Skin epidermis (tissue), 12 donors: ENCODE results near the gene SP2.
A peak's percentile ranks its signal among the peaks of the same experiment; 100 is the strongest.

Experiments used
- H3K27ac ChIP-seq, 21 experiments: fragments of 200-600 bp; sonication (generic) in 11 of 21; one replicate each; pipeline ENCODE4 v1.5.0; 2020; ENCODE audit warnings: mild to moderate bottlenecking in 3 of 21, inconsistent platforms in 2 of 21, moderate library complexity in 2 of 21
- H3K4me3 ChIP-seq, 7 experiments: fragments of 200-600 bp; sonication (generic) in 2 of 7; one replicate each; pipeline ENCODE4 v1.5.0; 2020; ENCODE audit warnings: inconsistent platforms in 2 of 7, mild to moderate bottlenecking in 2 of 7, moderate library complexity in 1 of 7

Gene SP2

DNA sequence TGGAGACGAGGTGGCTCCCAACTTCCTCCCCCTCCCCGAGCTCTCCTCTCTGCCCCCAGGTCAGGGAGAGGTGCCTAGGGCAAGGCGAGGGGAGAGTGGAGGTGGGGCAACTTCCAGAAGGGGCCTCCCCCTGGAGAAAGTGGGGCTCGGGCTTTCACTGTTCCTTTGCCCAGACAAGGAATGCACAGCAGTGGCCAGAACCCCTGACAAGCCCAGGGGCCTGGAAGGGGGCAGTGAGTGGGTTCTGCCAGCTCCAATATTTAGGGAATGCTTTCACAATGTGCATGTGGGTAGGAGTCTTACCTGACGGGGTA lies 11.7 kb upstream of the SP2 start:
- H3K4me3 ChIP-seq: no peak overlapping the region
- H3K27ac ChIP-seq: peak overlapping the region in 1 of 21 experiments; percentile 26

DNA sequence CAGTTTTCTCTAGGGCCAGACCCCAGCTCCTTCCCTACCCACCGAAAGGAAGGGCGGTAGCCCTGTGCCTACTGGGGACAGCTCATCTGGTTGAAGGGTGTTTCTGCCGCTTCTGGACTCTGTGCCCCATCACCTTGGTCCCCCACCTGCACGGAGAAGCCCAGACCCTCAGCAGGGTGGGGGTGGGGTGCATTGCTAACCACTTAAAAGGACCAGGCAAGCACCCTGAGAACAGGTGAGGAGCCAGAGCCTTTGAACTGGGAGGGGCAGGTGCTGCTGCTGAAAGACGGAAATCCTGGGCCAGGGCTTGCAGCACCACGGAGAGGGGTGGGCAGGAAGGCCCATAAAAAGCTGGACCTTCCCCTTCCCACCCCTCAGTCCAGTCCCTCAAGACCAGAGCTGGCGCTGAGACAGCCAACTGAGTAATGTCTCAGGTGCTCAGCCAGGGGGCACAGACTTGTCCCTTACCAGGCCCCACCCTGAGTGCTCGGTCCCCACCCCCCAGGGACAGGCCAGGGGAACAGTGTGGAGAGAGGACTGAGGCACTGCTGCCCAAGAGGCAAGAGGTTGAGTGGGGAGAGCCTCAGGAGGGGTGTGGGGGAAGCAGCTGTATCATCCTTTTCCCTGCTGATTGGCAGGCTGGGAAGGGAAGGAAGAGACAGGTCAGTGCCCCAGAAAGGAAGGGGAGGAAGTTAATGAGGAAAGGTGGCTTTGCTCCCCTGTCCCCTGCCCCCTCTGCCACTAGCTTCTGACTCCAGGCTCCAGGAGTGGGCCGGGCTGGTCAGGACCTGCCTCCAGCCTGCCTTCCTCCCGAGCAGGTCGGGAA lies 10.9 kb upstream of the SP2 start:
- H3K27ac ChIP-seq: peak overlapping the region in 7 of 21 experiments; percentile 4 to 26 (median 14)
- no peak overlapping the region for H3K4me3 ChIP-seq

DNA sequence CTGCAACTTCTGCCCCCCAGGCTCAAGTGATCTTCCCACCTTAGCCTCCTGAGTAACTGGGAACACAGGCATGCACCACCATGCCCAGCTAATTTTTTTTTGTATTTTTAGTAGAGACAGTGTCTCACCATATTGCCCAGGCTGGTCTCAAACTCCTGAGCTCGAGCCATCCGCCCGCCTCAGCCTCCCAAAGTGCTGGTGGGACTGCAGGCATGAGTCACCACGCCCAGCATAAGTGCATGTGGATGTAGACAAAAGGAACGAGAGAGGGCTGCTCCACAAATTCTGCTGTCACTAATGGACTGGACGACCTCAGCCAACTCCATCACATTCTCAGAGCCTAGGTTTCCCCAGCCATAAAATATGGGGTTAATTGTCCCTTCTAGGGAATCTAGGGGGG lies 7.7 kb upstream of the SP2 start:
- no peak overlapping the region for H3K4me3 ChIP-seq
- no peak overlapping the region for H3K27ac ChIP-seq

DNA sequence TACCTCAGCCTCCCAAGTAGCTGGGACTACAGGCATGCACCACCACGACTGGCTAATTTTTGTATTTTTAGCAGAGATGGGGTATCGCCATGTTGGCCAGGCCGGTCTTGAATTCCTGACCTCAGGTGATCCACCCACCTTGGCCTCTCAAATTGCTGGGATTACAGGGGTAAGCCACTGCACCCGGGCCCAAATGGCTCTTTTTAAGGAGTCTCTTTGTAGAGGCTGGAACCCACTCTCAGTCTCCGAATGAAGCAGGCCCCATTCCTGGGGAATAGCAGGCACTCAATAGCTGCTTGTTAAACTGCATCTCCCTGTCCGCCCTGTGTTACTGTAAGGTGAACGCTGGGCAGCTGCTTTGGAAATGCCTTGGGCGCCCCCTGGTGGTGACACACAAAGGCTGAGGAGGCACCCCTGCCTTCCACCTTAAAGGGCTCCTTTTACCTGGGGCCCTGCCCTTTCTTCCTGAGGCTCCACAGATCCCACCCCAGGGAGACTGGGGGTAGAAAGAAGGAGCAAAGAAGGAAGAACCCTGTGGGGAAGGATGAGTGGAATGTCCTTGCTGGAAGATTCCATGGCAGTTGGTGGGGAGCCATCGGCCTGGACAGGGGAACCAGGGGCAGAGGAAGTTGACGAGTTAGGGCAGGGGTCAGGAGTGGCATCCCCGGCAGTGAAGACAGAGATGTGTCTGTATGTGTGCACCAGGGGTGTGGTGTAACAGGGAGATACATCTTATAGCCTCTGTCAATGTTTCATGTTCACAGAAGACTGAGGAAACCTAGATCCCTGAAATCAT lies 6.1 kb upstream of the SP2 start:
- H3K27ac ChIP-seq: no peak overlapping the region
- H3K4me3 ChIP-seq: no peak overlapping the region

DNA sequence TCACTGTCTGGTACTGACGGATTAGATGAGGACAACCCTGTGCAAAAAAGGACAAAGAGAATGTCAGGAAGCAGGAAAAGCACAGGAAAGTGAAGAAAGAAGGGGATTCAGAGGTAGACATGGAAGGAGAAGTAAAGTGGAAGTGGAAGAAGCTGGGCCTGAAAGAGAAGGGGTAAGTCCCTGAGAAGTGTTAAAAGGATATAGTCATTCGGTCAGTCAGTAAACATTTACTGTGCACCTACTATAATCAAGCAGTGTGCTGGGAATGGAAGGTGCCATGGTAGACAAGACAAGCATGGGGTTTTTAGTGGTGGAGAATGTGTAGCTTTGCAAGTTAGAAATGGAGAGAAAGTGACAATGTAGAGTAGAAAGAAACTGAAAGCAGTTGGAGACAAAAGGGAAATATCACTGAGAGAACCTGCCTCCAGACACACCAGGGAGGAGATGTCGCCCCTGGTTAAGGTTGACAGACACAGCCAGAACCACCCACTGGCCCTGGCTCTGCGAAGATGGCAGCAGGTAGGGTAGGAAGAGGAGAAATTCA lies 4.4 kb upstream of the SP2 start:
- no peak overlapping the region for H3K4me3 ChIP-seq
- no peak overlapping the region for H3K27ac ChIP-seq

DNA sequence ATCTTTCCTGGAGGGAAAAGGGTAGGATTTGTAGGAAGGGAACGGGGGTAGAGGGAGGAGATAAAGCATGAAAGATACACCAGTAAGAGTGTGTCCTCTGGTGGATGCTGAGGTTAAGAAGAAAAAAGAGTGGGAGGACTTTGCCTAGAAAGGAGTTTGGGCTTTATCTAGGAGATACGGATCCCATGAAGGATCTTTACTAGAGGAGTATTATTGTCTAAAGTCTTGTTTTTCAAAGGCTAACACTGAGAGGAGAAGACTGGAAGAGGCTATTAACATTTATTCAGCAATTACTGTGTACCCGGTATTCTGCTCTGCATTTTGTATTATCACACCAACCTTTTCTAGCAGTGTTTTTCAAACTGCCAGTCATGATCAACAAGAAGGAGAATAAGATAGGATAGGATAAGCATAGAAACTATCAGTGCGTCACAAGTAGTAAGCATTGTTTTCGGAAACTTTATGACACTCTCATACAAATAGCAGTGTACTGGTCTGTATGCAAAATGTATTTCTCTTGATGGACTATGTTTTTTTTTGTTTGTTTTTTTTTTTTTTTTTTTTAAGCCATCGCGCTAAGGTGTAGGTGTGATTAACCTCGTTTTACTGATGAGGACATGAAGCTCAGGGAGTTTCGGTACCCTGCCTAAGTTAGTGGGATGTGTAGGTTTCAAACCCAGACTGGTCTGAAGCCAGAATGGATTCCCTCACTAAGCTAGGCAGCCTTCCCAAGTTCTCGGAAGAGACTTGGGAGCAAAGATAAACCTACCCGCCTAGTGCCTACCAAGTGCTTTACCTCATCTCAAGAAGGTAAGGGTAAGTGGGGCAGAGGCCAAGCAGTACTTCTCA lies 1.3 kb upstream of the SP2 start:
- Histone ChIP-seq H3K4me3 (peak overlapping the region; percentile 59 to 92 (median 77)), H3K27ac (peak overlapping the region; percentile 62 to 100 (median 93))

DNA sequence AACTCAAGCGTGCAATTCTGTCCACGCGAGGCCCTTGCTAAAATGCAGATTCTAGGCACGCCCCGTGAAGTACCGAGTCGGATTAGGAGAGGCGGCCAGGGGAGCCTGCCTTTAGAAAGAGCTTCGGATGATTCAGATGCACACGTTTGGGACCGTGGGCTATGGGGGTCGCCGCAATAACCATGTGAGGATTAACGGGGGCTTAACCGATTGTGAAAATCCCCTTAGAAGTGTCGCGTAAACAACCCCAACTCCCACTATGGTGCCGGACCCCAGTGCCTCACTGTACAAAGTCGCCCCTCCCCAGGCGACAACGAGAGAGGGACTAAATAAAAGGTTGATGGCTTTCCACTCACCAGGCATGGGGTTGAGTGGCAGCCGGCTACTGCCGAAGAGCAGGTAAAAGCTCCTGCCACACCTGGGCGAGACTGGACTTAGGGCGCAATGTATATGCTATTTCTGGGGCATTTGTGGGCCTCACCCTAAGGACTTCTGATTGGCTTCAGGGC lies 635 bp upstream of the SP2 start:
- peak overlapping the region; percentile 62 to 100 (median 93) for H3K27ac ChIP-seq
- peak overlapping the region; percentile 59 to 92 (median 77) for H3K4me3 ChIP-seq

DNA sequence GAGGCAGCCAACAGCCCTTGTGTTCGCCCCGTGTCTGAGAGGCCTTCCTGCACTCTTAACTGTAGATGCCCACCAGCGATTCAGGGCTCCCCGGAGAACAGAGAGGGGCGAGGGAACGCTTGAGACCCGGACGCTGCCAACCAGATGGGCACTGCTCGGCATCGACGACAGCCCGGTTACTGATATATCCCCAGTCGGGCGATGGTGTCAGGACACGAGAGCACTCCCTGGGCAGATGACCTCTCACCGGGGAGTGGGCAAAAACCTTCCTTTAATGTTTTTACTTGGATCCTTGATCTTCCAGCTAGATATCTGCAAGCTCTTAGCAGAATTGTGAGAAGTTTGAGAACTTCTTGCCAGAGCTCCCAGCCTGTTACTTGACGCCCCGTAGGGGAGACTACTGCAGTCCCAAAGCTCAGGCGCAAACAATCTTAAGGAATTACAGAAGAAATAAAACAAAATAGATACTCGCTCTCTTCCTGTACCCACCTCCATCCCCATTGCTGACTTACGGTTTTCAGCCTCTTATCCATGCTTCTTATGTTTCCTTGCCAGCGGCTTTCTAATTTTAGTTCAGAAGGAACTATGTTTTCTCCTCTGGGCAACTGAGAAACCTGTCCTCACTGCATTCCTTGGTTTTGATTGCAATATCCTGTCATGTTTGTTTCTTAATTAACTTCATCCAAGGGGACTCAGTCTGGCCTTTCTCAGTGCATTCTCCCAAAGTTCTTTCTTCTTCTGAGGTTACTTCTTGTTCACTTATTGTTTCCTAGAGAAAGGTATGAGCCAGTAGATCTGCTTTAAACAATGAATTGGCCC lies 845 bp downstream of the SP2 start:
- H3K27ac ChIP-seq: peak overlapping the region; percentile 96 to 100 (median 100)

DNA sequence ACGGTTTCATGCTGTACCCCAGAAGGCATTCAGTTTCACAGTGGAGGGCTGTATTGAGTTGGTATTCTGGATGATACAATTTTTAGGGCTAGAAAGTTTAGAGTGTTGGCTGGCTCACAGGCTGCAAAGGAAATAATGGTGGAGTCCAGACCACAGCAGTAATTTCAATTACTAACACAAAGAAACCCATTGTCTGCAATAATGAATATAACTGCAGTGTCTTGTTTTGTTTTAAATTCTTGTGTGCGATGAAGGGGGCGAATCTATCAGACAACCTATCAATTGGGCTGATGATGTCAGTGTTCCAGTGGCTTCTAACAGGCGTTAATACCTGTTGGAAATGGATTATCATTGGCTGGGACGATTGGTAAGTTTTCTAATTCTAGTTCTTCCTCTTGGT lies 1.5 kb downstream of the SP2 start:
- Histone ChIP-seq H3K4me3 (peak overlapping the region in 3 of 7 experiments; percentile 69 to 92 (median 79)), H3K27ac (peak overlapping the region in 13 of 21 experiments; percentile 59 to 100 (median 100))

More for the DNA sequence above, 845 bp downstream of the SP2 start:
- peak overlapping the region; percentile 69 to 92 (median 78) for H3K4me3 ChIP-seq

DNA sequence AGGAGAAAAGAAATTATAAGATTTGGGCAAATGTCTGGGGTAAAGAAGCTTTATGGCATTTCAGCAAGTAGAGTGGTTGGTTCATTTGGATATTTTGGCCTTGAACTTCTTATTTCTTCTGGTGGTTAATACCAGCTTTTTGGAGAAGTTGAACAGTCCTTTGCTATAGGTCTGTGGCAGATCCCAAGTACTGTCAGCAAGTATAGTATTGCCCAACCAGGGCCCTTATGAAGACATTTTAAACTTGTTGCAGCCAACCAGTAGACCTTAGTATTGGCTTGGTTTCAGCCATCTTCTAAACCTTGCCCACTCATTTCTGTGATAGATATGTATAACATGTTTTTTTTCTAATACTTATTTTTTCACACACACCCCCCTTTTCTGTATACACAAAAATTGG lies 2.2 kb downstream of the SP2 start:
- peak overlapping the region in 2 of 21 experiments; percentile 59 to 98 for H3K27ac ChIP-seq
- no peak overlapping the region for H3K4me3 ChIP-seq

DNA sequence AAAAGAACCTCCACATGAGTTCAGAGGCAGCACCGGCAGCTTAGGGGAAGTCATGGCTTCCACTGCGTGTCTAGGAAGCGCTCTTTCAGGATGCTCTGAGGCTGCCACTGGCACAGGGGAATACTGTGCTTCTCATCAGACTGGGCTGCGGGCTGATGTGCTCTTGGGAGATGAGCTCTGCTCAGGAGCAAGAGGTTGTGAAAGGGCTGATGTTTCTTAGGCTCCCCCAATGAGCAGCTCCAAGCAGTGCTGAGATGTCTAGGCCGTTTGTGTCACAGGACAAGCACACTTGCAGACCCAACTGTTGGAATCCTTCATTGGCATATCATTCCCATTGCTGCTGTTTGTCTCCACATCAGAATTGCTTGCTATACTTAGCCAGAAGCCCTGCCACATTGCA lies 3.6 kb downstream of the SP2 start:
- H3K4me3 ChIP-seq: no peak overlapping the region
- peak overlapping the region in 3 of 21 experiments; percentile 3 to 45 (median 14) for H3K27ac ChIP-seq

DNA sequence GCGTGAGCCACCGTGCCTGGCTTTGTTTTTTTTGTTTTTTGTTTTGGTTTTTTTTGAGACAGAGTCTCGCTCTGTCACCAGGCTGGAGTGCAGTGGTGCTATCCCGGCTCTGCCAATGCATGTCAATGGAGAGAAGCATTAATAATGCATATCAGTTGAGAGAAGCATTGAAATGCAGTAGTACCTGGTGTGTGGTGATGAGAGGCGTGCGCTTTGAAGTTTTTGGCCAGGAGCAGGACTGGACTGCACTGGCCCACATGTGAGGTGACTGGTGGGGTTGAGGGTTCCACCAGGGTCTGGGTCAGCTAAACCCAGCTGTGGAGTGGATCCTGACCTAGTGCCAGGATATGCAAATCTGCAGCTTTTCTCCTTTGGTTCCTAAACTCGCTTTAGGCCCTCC lies 5.4 kb downstream of the SP2 start:
- Histone ChIP-seq H3K4me3 (no peak overlapping the region), H3K27ac (no peak overlapping the region)

DNA sequence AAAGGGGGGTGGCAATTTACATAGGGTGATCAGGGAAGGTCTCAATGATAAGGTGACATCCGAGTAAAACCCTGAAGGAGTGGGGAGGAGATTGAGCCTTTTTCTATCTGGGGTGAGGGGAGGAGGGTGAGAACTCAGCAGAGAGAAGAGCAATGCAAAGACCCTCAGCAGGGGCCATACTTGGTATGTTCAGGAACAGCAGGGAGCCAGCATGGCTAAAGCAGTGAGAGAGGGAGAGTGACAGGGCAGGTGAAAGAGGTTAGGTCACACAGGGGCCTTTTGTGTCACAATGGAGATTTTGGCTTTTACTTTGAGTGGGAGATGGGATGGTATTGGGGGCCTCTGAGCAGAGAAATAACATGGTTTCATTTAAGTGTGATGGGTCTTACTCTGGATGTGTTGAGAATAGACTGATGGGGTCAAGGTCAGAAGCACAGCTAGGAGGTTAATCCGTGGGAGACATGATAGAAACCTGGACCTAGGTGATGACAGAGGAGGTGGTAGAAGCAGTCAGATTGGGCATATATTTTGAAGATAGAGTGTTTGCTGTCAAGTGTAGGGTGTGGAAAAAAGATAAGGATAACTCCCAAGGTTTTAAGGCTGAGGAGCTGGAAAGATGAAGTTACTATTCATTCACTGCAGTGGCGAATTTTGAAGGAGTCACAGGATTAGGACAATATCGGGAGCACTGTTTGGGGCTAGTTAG lies 6.2 kb downstream of the SP2 start:
- Histone ChIP-seq H3K4me3 (no peak overlapping the region), H3K27ac (no peak overlapping the region)

DNA sequence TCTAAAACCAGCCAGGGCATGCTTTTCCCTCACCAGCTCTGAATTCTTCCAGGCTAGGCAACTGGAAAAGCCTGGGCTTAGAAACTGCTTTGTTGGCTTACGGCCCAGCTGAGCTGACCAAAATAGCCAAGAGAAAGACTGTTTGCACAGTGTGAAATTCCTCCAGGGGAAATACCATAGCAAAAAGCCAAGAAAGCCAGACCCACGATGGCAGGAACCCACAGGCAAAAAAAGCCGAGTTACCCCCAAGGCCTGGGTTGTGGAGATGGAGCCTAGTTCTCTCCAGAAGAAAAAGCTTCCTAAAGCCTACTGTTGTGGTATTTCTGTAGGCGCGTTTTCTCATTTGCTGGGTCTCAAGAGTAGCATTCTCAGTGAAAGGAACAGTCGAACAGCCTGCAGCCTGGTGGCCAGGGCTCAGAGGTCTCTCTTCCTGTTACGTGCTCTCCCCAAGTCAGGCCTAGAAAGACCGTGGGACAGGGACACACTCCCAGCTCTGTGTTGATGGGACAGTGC lies 9.2 kb downstream of the SP2 start:
- Histone ChIP-seq H3K4me3 (no peak overlapping the region), H3K27ac (peak overlapping the region in 19 of 21 experiments; percentile 14 to 80 (median 61))

DNA sequence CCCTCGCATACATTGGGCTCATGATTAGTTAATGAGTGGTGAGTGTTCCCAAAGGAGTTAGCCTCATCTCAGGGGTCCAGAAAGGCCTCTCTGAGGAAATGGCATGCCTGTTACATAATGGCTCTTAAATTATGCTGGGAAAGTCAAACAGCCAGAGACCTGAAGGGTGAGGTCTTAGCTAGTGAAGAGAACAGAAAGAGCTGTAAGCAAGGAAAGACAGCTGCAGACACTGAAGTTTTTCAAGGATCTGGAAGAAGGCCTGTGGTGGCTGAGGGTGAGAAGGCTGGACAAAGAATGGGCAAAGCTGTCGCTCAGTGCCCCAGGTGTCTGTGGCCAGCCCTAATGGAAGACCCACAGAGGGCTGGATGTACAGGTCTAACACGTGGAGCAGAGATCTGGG lies 10.4 kb downstream of the SP2 start:
- no peak overlapping the region for H3K4me3 ChIP-seq
- peak overlapping the region in 9 of 21 experiments; percentile 18 to 80 (median 60) for H3K27ac ChIP-seq

DNA sequence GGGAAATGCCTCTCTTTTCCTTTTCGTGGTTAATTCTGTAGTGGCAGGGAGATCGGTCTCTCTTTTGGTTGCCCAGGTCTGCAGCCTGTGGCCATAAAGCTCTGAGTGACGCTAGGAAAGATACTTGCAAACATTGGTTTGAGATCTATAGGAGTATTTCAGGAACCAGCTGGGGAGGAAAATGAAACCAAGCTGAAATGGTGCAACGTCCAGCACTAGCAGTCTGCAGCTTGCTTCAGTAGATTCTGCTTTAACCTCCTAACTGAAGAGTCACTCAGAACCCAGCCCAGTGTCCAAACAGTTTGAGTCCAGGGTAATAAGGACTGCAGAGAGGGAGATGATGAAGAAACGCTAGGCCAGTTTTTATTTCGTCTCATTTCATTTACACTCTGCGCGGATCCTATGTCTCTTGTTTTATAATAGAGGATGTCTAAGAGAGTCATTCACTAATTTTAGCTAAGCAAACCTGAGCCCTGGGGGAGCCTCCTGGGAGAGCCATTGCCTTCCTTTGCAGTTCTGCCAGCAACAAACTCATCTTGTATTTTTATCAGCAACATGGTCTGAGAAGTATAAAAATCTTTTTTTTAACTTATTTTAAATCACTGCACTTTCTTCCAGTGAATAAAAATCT lies 12.0 kb downstream of the SP2 start:
- peak overlapping the region in 2 of 21 experiments; percentile 6 to 18 for H3K27ac ChIP-seq
- H3K4me3 ChIP-seq: no peak overlapping the region

DNA sequence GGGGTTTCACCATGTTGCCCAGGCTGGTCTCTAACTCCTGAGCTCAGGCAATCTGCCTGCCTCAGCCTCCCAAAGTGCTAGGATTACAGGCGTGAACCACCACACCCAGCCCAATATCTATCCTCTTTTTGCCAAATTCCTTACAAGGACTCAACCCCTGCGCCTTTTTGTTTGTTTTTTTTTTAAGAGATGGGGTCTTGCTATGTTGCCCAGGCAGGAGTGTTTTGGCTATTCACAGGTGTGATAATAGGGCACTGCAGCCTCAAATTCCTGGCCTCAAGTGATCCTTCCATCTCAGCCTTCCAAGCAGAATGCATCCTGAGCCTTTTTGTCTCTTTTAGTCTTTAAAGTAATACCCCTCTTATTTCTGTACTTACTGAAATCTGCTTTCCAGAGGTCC lies 17.0 kb downstream of the SP2 start:
- no peak overlapping the region for H3K4me3 ChIP-seq
- H3K27ac ChIP-seq: no peak overlapping the region
